HG03432 (cell line): Measurements from ENCODE around the gene MAFB.

Experiments used
- ATAC-seq: cut with Tn5 transposase; IDR thresholded peaks from one replicate; pipeline ENCODE4 v1.9.1; 2021; ENCODE audit warnings: mild to moderate bottlenecking, moderate library complexity; ENCODE audit not compliant: unreplicated experiment

The MAFB gene

GRCh38 chr20:40682104-40682981 lies 6.7 kb downstream of the MAFB start:
- no peak for ATAC-seq

DNA sequence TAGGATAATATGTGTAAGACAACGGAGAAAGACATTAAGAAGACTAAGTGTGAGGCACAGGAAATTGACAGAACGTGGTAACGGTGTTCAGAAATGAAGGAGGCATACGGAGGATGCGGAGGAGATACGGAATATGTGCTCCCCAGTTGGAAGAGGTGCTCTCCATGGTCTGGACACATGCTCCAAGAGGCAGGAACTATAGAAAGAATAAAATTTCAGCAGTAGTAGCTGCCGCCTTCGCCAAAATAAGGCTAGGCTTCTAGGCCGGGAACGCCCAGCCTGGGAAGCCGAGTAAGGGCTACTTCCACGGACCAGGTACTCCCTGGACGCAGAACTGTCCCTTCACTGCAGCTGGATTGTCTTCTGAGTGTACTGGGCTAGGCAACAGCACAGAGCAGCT lies 7.4 kb downstream of the MAFB start:
- no peak for ATAC-seq

- ATAC-seq = no peak
These were observed 7.9 kb downstream of the MAFB start for GRCh38 chr20:40681165-40681564.

DNA sequence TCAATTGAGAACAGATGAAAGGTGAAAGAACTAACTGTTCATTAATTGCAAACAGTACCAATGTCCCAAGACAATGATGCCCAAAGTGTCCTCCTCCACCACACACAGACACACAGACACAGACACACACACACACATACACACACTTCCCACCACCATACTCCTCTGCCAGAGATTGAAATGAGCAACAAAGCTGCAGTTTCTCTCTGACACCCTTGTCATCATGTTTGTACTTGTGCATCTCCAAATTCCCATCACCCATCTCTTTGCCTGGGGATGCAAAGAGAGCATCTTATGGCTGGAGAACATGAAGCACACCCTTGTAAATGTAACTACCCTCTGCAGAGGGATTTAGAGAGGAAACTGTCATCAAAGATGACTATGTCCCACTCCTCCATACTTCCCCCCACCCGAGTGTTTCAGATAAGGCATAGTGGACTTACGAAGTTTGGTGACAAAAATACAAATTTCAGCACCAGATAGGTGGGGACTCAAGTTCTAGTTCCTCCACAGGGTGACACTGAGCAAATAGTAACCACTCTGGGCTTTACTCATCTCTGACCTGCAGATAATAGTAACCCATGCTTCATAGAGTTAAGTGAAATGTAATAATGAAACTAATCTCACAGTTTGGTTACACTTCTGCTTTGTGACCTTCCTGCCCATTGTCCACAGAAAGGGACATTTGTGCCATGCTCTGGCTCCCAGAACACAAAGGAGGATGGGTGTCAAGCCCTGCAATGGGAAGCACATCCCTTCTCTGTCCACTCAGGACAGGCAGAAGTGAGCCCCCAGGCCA lies 8.7 kb downstream of the MAFB start:
- ATAC-seq = peak; percentile 89

DNA sequence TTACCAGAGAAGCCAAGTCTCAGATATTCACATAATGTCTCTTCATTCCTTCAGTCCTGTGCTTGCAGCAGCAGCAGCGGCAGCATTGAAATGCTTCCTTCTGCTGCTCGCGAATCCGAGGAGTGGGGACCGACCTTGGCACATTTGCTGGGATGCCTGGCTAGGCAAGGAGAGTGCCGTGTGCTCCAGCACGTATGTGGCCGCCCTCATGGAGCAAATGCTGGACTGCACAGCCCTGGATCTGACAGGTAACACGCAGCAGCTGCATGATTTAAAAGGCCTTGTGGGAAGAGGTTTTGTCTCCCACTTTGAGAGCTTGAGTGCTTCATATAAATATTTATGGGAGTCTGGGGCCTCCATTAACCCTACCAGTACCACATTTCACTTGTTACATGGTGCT lies 9.9 kb downstream of the MAFB start:
- no peak for ATAC-seq

DNA sequence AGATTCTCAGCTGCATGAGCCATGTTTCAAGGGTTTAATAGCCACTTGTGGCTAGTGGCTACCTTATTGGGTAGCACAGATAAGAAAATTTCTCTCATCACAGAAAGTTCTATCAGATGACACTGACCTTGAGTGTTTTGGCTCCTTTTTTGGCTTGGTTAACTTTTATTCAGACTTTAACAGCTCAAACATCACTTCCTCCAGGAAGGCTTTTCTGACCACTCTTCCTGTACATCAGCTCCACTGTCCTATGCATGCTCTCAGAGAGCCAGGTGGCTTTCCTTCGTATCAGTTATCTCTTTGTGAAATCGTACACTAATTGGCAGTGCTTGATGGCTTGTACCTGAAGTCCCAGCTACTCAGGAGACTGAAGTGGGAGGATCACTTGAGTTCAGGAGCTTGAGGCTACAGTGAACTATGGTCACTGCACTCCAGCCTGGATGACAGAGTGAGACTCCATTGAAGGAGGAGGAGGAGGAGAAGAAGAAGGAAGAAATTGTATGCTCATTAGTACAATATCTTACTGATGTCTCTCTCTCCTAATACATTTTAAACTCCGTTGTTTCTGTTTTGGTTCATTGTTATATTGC lies 10.7 kb downstream of the MAFB start:
- no peak for ATAC-seq

GRCh38 chr20:40677343-40677924 lies 11.6 kb downstream of the MAFB start:
- no peak for ATAC-seq

DNA sequence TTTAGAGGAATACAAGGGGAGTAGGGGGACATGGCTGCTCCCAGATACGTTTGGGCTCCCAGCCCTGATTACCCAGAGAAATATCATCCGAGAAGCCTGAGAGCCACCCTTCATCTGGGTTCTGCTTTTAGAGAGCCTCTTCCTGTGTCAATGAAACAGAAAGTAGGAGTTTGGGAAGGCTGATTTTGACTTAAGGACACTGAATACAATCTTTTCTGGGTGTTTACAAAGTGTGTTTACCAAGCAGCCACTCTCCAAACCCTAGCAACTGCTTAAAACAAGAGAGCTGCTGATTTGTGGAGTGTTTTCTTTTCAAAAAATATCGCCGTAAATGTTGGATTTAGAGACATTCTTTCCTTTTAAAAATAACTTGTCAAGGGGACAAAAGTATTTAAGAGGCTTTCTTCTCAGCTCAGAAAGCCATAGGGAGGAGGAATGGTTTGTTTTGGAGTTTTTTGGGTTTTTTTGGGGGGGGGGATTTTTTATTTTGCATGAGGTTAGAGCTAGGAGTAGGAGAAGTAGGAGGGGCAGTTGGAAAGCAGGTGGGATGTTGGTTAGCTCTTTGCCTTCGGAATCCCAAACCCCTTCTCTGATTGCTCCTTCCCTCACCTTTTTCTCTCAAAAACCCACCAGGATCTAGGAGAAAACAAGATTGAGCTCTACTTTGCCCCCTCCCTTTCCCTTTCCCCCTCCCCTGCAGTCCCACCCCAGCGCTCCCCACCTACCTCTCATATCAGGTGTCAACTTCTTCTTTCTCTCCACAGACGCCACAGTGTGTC lies 12.4 kb downstream of the MAFB start:
- no peak for ATAC-seq

GRCh38 chr20:40675599-40676221 lies 13.3 kb downstream of the MAFB start:
- ATAC-seq = no peak

- no peak for ATAC-seq
These were observed 15.6 kb downstream of the MAFB start for GRCh38 chr20:40673442-40673841.

DNA sequence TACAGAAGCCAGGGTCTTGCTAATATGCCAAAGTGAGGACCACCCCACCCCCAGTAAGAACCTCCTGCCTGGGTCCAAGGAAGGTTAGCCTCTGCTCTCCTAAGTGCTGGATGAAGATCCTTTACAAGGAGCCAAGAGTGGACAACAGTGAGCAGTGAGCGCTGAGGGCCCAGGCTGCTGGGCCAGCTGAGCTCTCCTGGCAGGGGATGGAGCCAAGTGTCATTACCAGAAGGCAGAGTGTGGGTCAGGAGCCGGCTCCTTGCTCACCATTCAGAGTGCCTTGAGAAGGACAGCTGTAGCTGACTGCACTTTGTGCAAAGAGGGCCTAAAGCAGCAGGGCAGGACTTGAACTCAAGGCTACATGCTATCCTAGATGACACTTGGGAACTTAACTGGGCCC lies 16.9 kb downstream of the MAFB start:
- no peak for ATAC-seq

- ATAC-seq = no peak
These were observed 18.8 kb downstream of the MAFB start for GRCh38 chr20:40670253-40670652.

- no peak for ATAC-seq
These were observed 19.3 kb downstream of the MAFB start for GRCh38 chr20:40669692-40670091.

DNA sequence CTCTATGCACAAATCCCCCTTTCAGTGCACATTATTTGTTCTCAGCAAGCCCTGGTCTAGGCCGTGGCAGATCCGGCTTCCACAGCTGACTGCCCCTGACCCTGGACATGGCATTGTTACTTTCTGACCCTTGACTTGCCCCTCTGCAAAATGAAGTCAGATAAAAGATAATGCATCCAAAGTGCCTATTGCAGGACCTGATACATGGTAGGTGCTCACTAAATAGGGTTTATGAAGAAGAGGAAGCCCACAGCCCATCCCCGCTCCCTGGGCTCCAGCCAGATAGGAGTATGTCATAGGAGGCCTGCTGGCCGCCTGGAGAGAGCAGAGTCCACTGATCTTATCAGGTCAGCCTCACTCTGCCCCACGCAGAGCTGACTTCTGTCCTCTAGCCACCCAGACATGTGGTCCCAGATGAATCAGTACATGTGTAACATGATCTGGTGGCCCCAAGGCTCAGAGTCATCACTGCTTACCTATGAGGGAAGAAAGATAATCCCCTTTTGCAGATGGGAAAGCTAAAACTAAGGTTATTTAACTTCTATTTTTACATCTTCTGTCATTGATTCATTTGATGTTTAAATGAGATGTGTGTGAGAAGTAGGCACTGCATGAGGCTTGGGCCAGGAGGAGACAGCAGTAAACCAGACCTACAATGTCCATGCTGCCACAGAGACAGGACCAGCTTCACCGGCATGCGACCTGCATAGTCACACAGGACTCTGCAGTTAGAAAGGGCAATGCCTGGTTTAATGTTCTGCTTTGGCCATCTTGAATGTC lies 20.4 kb downstream of the MAFB start:
- no peak for ATAC-seq

DNA sequence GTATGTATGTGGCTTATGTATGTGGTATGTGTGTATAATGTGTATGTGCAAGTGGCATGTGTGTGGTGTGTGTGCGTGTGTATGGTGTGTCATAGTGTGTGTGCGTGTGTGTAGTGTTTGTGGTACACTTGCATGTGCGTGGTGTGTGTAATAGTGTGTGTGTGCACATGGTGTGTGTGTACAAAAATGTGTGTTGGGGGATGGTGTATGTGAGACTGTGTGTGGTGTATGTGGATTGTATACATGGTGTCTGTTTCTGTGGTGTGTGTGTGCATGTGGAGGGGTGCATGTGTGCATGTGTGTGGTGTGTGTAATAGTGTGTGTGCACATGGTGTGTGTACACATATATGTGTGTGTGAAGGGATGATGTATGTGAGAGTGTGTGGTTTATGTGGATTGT lies 21.5 kb downstream of the MAFB start:
- no peak for ATAC-seq

DNA sequence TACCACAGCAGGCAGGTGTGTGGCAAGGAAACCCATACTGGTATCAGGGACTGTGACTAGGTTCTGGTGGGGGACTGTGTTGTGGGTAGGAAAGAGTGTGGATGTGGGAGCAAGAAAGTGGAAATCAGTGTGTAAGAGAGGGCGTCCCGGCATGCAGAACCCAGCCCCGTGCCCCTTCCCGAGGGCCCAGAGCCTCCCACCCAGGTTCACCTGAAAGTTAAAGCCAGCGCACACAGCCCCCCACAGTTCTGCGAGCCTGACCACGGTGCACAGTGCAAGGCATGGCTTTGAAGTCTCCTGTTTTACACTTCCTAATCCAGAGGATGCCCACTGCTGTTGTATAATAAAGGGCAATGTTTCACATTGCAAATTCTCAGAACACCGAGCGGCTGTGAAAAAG lies 22.7 kb downstream of the MAFB start:
- ATAC-seq = no peak

- no peak for ATAC-seq
These were observed 24.1 kb downstream of the MAFB start for GRCh38 chr20:40664891-40665290.

- no peak for ATAC-seq
These were observed 24.8 kb downstream of the MAFB start for GRCh38 chr20:40663991-40664880.
